Neural cell (in vitro differentiated cells): ENCODE results near the gene LRRFIP2. TPM values are rescaled to one million over a fixed set of nuclear protein-coding genes. Genes with fewer than 3 reads are reported as not detected.

ENCODE experiments used
- H2AFZ ChIP-seq: fragments of 200-600, 300-800 bp; sonication (generic), shearing (Covaris generic); 2 replicates; pipeline ENCODE4 v1.6.0; 2014; ENCODE audit warnings: low read depth, mild to moderate bottlenecking, antibody characterized with exemption, low read length, moderate library complexity
- H3F3A ChIP-seq: fragments of 200-600 bp; shearing (Covaris generic); 2 replicates; pipeline ENCODE4 v1.6.1; 2016; ENCODE audit warnings: mild to moderate bottlenecking, moderate library complexity, mixed read lengths, antibody characterized with exemption, low read length; ENCODE audit not compliant: insufficient read depth, poor library complexity, severe bottlenecking
- H3K27ac ChIP-seq: fragments of 200-600, 300-800 bp; sonication (generic), shearing (Covaris generic); 2 replicates; pipeline ENCODE4 v1.5.1; 2014; ENCODE audit warnings: mild to moderate bottlenecking, low read length, moderate library complexity
- H3K27me3 ChIP-seq: fragments of 300-800, 200-600 bp; sonication (generic), shearing (Covaris generic); 2 replicates; pipeline ENCODE4 v1.6.0; 2014; ENCODE audit warnings: mild to moderate bottlenecking, low read depth, low read length, moderate library complexity; ENCODE audit not compliant: insufficient read depth
- H3K36me3 ChIP-seq: fragments of 300-800, 200-600 bp; sonication (generic), shearing (Covaris generic); 2 replicates; pipeline ENCODE4 v1.5.1; 2014; ENCODE audit warnings: mild to moderate bottlenecking, antibody characterized with exemption, low read length, moderate library complexity; ENCODE audit not compliant: insufficient read depth
- H3K4me2 ChIP-seq: fragments of 300-800, 200-600 bp; sonication (generic), shearing (Covaris generic); 2 replicates; pipeline ENCODE4 v1.6.0; 2014; ENCODE audit warnings: mild to moderate bottlenecking, low read length
- H3K4me3 ChIP-seq: fragments of 300-800, 200-600 bp; sonication (generic), shearing (Covaris generic); 2 replicates; pipeline ENCODE4 v1.5.1; 2014; ENCODE audit warnings: mild to moderate bottlenecking, low read length, moderate library complexity
- H3K79me2 ChIP-seq: fragments of 200-600 bp; shearing (Covaris generic); replicated peaks from 2 replicates; pipeline ENCODE4 v1.6.0; 2014; ENCODE audit warnings: mild to moderate bottlenecking, low read length, moderate library complexity; ENCODE audit not compliant: insufficient read depth
- H3K9ac ChIP-seq: fragments of 300-800, 200-600 bp; sonication (generic), shearing (Covaris generic); 2 replicates; pipeline ENCODE4 v1.6.1; 2016; ENCODE audit warnings: mild to moderate bottlenecking, low read length, mixed read lengths
- H3K9me2 ChIP-seq: fragments of 200-600 bp; shearing (Covaris generic); 2 replicates; pipeline ENCODE4 v1.6.1; 2016; ENCODE audit warnings: mild to moderate bottlenecking, low read length, mixed read lengths; ENCODE audit not compliant: insufficient read depth
- H3K9me3 ChIP-seq: fragments of 200-600, 300-800 bp; sonication (generic), shearing (Covaris generic); 2 replicates; pipeline ENCODE4 v1.6.1; 2016; ENCODE audit warnings: mild to moderate bottlenecking, mixed run types, low read length, moderate library complexity, mixed read lengths
- H4K20me1 ChIP-seq: fragments of 200-600 bp; shearing (Covaris generic); 2 replicates; pipeline ENCODE4 v1.6.1; 2016; ENCODE audit warnings: mild to moderate bottlenecking, mixed run types; ENCODE audit not compliant: insufficient read depth
- EP300 ChIP-seq: fragments of 450-650 bp; conservative IDR thresholded peaks from 2 replicates; pipeline ENCODE4 v1.6.1; 2014; ENCODE audit warnings: antibody characterized with exemption, mild to moderate bottlenecking, moderate library complexity; ENCODE audit not compliant: poor library complexity, severe bottlenecking
- EZH2 ChIP-seq: fragments of 200-600, 300-800 bp; shearing (Covaris generic), sonication (generic); IDR thresholded peaks from 2 replicates; pipeline ENCODE4 v1.6.1; 2014; ENCODE audit warnings: antibody characterized with exemption, low read length, borderline replicate concordance, mild to moderate bottlenecking; ENCODE audit not compliant: insufficient read depth, poor library complexity, severe bottlenecking
- MXI1 ChIP-seq: fragments of 450-650 bp; conservative IDR thresholded peaks from 2 replicates; pipeline ENCODE4 v1.6.1; 2014; ENCODE audit warnings: antibody characterized with exemption, mild to moderate bottlenecking; ENCODE audit not compliant: poor library complexity, severe bottlenecking
- POLR2AphosphoS5 ChIP-seq: IDR thresholded peaks from 2 replicates; pipeline ENCODE4 v1.6.1; 2012
- RAD21 ChIP-seq: fragments of 450-650 bp; conservative IDR thresholded peaks from 2 replicates; pipeline ENCODE4 v1.6.1; 2014; ENCODE audit warnings: antibody characterized with exemption, mild to moderate bottlenecking, moderate library complexity
- REST ChIP-seq: IDR thresholded peaks from 2 replicates; pipeline ENCODE4 v1.6.1; 2012; ENCODE audit warnings: borderline replicate concordance
- TAF1 ChIP-seq: IDR thresholded peaks from 2 replicates; pipeline ENCODE4 v1.6.1; 2012; ENCODE audit warnings: low read depth
- polyA plus RNA-seq: library from polyadenylated mRNA; depleted of rRNA; stranded (reverse); fragments of >200 nt; gene quantifications from 2 replicates; pipeline ENCODE4 v1.2.3, GENCODE V29; 2014
- TF ChIP-seq, protein P1 (sequence below): fragments of 450-650 bp; IDR thresholded peaks from 2 replicates; pipeline ENCODE4 v1.5.1; 2014; ENCODE audit warnings: antibody characterized with exemption, mild to moderate bottlenecking, moderate library complexity; ENCODE audit not compliant: poor library complexity, severe bottlenecking

Gene LRRFIP2
- polyA plus RNA-seq, 1 donor from 2014 or later, result 143 TPM

DNA sequence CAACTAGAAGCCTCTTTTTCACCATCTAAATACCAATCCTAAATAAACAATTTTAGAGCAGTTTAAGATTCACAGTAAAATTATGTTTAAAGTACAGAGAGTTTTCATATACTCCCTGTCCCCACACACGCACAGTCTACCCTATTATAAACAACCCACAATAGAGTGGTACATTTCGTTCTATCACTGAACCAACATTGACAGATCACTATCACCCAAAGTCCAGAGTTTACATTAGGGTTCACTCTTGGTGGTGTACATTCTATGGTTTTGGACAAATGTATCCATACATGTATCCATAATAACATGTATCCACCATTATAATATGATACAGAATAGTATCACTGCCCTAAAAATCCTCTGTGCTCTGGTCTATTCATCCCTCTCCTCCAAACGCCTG, 92.1 kb downstream of the LRRFIP2 start:
- H3F3A ChIP-seq, result no peaks in the 10 kb centered on the region
- H3K4me2 ChIP-seq, result no peak overlapping the region
- TF ChIP-seq, protein P1, sequence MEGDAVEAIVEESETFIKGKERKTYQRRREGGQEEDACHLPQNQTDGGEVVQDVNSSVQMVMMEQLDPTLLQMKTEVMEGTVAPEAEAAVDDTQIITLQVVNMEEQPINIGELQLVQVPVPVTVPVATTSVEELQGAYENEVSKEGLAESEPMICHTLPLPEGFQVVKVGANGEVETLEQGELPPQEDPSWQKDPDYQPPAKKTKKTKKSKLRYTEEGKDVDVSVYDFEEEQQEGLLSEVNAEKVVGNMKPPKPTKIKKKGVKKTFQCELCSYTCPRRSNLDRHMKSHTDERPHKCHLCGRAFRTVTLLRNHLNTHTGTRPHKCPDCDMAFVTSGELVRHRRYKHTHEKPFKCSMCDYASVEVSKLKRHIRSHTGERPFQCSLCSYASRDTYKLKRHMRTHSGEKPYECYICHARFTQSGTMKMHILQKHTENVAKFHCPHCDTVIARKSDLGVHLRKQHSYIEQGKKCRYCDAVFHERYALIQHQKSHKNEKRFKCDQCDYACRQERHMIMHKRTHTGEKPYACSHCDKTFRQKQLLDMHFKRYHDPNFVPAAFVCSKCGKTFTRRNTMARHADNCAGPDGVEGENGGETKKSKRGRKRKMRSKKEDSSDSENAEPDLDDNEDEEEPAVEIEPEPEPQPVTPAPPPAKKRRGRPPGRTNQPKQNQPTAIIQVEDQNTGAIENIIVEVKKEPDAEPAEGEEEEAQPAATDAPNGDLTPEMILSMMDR, result no peak
- no peak for TF ChIP-seq RAD21
- no peak for TF ChIP-seq TAF1
- no peak for TF ChIP-seq MXI1
- TF ChIP-seq EZH2, result no peak
- H3K9ac ChIP-seq, result no peak overlapping the region
- H2AFZ ChIP-seq, result no peak overlapping the region
- no peaks in the 10 kb centered on the region for H3K9me3 ChIP-seq
- H3K9me2 ChIP-seq, result no peaks in the 10 kb centered on the region
- peaks cover 10% of the 10 kb centered on the region for H3K36me3 ChIP-seq
- no peaks in the 10 kb centered on the region for H3K79me2 ChIP-seq
- no peak overlapping the region for H3K4me3 ChIP-seq
- no peaks in the 10 kb centered on the region for H4K20me1 ChIP-seq
- H3K27ac ChIP-seq, result no peak overlapping the region
- H3K27me3 ChIP-seq, result no peaks in the 10 kb centered on the region

- Histone ChIP-seq H2AFZ (no peak overlapping the region), H3K4me3 (no peak overlapping the region), H3K4me2 (no peak overlapping the region), H3K79me2 (no peaks in the 10 kb centered on the region), H3K9me3 (no peaks in the 10 kb centered on the region), H3F3A (no peaks in the 10 kb centered on the region), H4K20me1 (no peaks in the 10 kb centered on the region), H3K27me3 (no peaks in the 10 kb centered on the region), H3K36me3 (peaks cover 14% of the 10 kb centered on the region), H3K9ac (no peak overlapping the region), H3K27ac (no peak overlapping the region), H3K9me2 (no peaks in the 10 kb centered on the region)
- TF ChIP-seq MXI1 (no peak), REST (no peak), EP300 (no peak), POLR2AphosphoS5 (no peak)
- TF ChIP-seq, protein P1, result no peak
Measured at GRCh38 chr3:37075955-37076354, 98.4 kb downstream of the LRRFIP2 start.
